ENCODE results near the gene SUN1. TPM values are rescaled to one million over a fixed set of nuclear protein-coding genes. Genes with fewer than 3 reads are reported as not detected.
"Not testable (repeated sequence)": the region's sequence is repeated elsewhere in the genome, so short reads cannot be mapped to it uniquely, and the experiment has no call there.

SUN1 gene
- total and polyA plus RNA-seq, 9 of the 15 experiments (the other 6 are each of a cell fraction or from before 2014, with no cell fraction given) = 36.8 to 132 (median 62.3) TPM

- 67% methylated on average over 6 of the region's 6 CpGs for WGBS (ENCODE audit: insufficient coverage, low coverage, missing lambda C conversion rate)
- H3K36me3 ChIP-seq (ENCODE audit: control insufficient read depth, insufficient read depth, low read length); intact Hi-C loops (cut with micrococcal nuclease); H3K27ac ChIP-seq (ENCODE audit: extremely low read depth, low read depth, low read length); BruUV-seq (replicated peaks); H3K79me2 ChIP-seq (ENCODE audit: control insufficient read depth, insufficient read depth, low read length); in situ Hi-C loops (cut with MboI); H3K27me3 ChIP-seq (ENCODE audit: control insufficient read depth in 2 of 2, insufficient read depth in 2 of 2, low read length in 2 of 2); H3K4me3 ChIP-seq; H3K9me1 ChIP-seq (ENCODE audit: control insufficient read depth, insufficient read depth, low read length); ATAC-seq; FAIRE-seq; H4K20me1 ChIP-seq (replicated peaks; ENCODE audit: control insufficient read depth, insufficient read depth, low read length); H2AFZ ChIP-seq (ENCODE audit: low read depth, low read length); POLR2A ChIA-PET; H3K9ac ChIP-seq (ENCODE audit: insufficient read depth in 1 of 2, low read depth in 2 of 2, low read length in 2 of 2); CTCF ChIA-PET (ENCODE audit: low intra/inter-chr PET ratio); H3K9me3 ChIP-seq (replicated peaks; ENCODE audit: control insufficient read depth, insufficient read depth, low read depth, low read length); DNase-seq (ENCODE audit: extremely low read depth in 1 of 4, low spot score in 3 of 4); H3K4me2 ChIP-seq (ENCODE audit: insufficient read depth, low read length); H3K4me1 ChIP-seq (replicated peaks in 1 of 2; ENCODE audit: control insufficient read depth in 2 of 2, insufficient read depth in 2 of 2, low read length in 2 of 2): not testable (repeated sequence)
- TF ChIP-seq ZBTB33 (CRISPR knock-in tag; IDR thresholded peaks at IDR 0.05) = peak; percentile 19; the same call in 1 of the 2 replicates
Observed at GRCh38 chr7:801351-801750, 30.9 kb upstream of the SUN1 start.

GRCh38 chr7:801940-802381 lies 30.3 kb upstream of the SUN1 start:
- Histone ChIP-seq H3K36me3 (ENCODE audit: control insufficient read depth, insufficient read depth, low read length) (no peaks in the 10 kb centered on the region), H3K79me2 (ENCODE audit: control insufficient read depth, insufficient read depth, low read length) (no peaks in the 10 kb centered on the region), H3K4me2 (ENCODE audit: insufficient read depth, low read length) (no peak overlapping the region), H3K9me1 (ENCODE audit: control insufficient read depth, insufficient read depth, low read length) (no peaks in the 10 kb centered on the region), H3K9ac (ENCODE audit: insufficient read depth in 1 of 2, low read depth in 2 of 2, low read length in 2 of 2) (peak overlapping the region in 1 of 2 experiments; percentile 71; a peak in 2 of 4 replicates), H4K20me1 (replicated peaks; ENCODE audit: control insufficient read depth, insufficient read depth, low read length) (no peaks in the 10 kb centered on the region), H3K9me3 (replicated peaks; ENCODE audit: control insufficient read depth, insufficient read depth, low read depth, low read length) (no peaks in the 10 kb centered on the region; the same call in 1 of the 2 replicates), H3K27ac (ENCODE audit: extremely low read depth, low read depth, low read length) (no peak overlapping the region), H3K4me3 (no peak overlapping the region), H3K4me1 (replicated peaks in 1 of 2; ENCODE audit: control insufficient read depth in 2 of 2, insufficient read depth in 2 of 2, low read length in 2 of 2) (peaks cover 0 to 4% of the 10 kb centered on the region in 2 experiments; a peak in 2 of 5 replicates), H2AFZ (ENCODE audit: low read depth, low read length) (no peak overlapping the region), H3K27me3 (ENCODE audit: control insufficient read depth in 2 of 2, insufficient read depth in 2 of 2, low read length in 2 of 2) (no peaks in the 10 kb centered on the region)
- 0 out of 2 replicates have a peak, but pooled peaks have one; percentile 18 for TF ChIP-seq NFIC (IDR thresholded peaks at IDR 0.05)
- TF ChIP-seq ZNF253 (CRISPR knock-in tag; conservative IDR thresholded peaks at IDR 0.05) = no peak
- no peak for TF ChIP-seq ZBTB12 (CRISPR knock-in tag; IDR thresholded peaks at IDR 0.05)
- TF ChIP-seq ZNF780A (CRISPR knock-in tag; IDR thresholded peaks at IDR 0.05) = no peak
- TF ChIP-seq COPS2 (conservative IDR thresholded peaks at IDR 0.05) = no peak
- no peak for TF ChIP-seq GATA2 (CRISPR knock-in tag; IDR thresholded peaks at IDR 0.05)
- TF ChIP-seq SRF (CRISPR knock-in tag; IDR thresholded peaks at IDR 0.05) = no peak
- no peak for TF ChIP-seq HDAC1 (IDR thresholded peaks at IDR 0.05)
- POLR2A ChIA-PET = no interaction called here
- intact Hi-C loops (cut with micrococcal nuclease) = no loop called here
- no peak for DNase-seq (ENCODE audit: extremely low read depth in 1 of 4, low spot score in 3 of 4)
- CTCF ChIA-PET (ENCODE audit: low intra/inter-chr PET ratio) = no interaction called here
- in situ Hi-C loops (cut with MboI) = no loop called here
- BruUV-seq (replicated peaks) = no TSS peak
- WGBS (ENCODE audit: insufficient coverage, low coverage, missing lambda C conversion rate) = 54% methylated on average over 14 of the region's 19 CpGs
- ATAC-seq = no peak
- FAIRE-seq = no peak
